H9 (cell line): ENCODE measurements around the gene GALNT2. TPM values are rescaled to one million over a fixed set of nuclear protein-coding genes. Genes with fewer than 3 reads are reported as not detected.

Source experiments
- DNase-seq: peaks from one replicate; pipeline ENCODE4 v3.0.0-alpha.2; 2017
- H2AFZ ChIP-seq: one replicate; pipeline ENCODE4 v1.6.1; 2013; ENCODE audit warnings: mild to moderate bottlenecking, low read length, control low read depth, moderate library complexity
- H2AK5ac ChIP-seq: 2 replicates; pipeline ENCODE4 v1.6.1; 2013; ENCODE audit warnings: low read length, control low read depth, mixed read lengths; ENCODE audit not compliant: insufficient read length
- H2BK120ac ChIP-seq: one replicate; pipeline ENCODE4 v1.6.1; 2013; ENCODE audit warnings: low read depth, mild to moderate bottlenecking, low read length, control low read depth, inconsistent platforms; ENCODE audit not compliant: poor library complexity, severe bottlenecking
- H2BK12ac ChIP-seq: 2 replicates; pipeline ENCODE4 v1.6.1; 2013; ENCODE audit warnings: low read length, control low read depth, mixed read lengths, low read depth; ENCODE audit not compliant: insufficient read length
- H2BK15ac ChIP-seq: 2 replicates; pipeline ENCODE4 v1.6.1; 2013; ENCODE audit warnings: low read depth, low read length, control low read depth
- H2BK20ac ChIP-seq: one replicate; pipeline ENCODE4 v1.6.1; 2013; ENCODE audit warnings: low read depth, mild to moderate bottlenecking, low read length, control low read depth, inconsistent platforms; ENCODE audit not compliant: poor library complexity, severe bottlenecking
- H2BK5ac ChIP-seq: 2 replicates; pipeline ENCODE4 v1.6.1; 2013; ENCODE audit warnings: low read length, control low read depth, mixed read lengths; ENCODE audit not compliant: insufficient read length
- H3K14ac ChIP-seq: 2 replicates; pipeline ENCODE4 v1.6.1; 2013; ENCODE audit warnings: low read length, control low read depth; ENCODE audit not compliant: insufficient read depth
- H3K18ac ChIP-seq: 2 replicates; pipeline ENCODE4 v1.6.1; 2013; ENCODE audit warnings: low read depth, mild to moderate bottlenecking, mixed read lengths, low read length, control low read depth; ENCODE audit not compliant: insufficient read length
- H3K23ac ChIP-seq: 2 replicates; pipeline ENCODE4 v1.6.1; 2013; ENCODE audit warnings: low read length, control low read depth, mixed read lengths, low read depth; ENCODE audit not compliant: insufficient read length
- H3K23me2 ChIP-seq: 2 replicates; pipeline ENCODE4 v1.6.1; 2013; ENCODE audit warnings: low read depth, mild to moderate bottlenecking, mixed read lengths, low read length, control low read depth; ENCODE audit not compliant: insufficient read length, poor library complexity, severe bottlenecking
- H3K27ac ChIP-seq: 2 replicates; pipeline ENCODE4 v1.5.1; 2013; ENCODE audit warnings: low read length, control low read depth, mixed read lengths, low read depth; ENCODE audit not compliant: insufficient read length
- H3K27me3 ChIP-seq: 2 replicates; pipeline ENCODE4 v1.6.1; 2013; ENCODE audit warnings: low read length, control low read depth, inconsistent platforms; ENCODE audit not compliant: insufficient read depth
- H3K4ac ChIP-seq: 2 replicates; pipeline ENCODE4 v1.6.1; 2013; ENCODE audit warnings: low read depth, mild to moderate bottlenecking, control low read depth, inconsistent platforms, low read length, moderate library complexity
- H3K4me1 ChIP-seq: 2 replicates; pipeline ENCODE4 v1.6.1; 2013; ENCODE audit warnings: low read length, control low read depth, inconsistent platforms; ENCODE audit not compliant: insufficient read depth
- H3K4me2 ChIP-seq: 2 replicates; pipeline ENCODE4 v1.6.1; 2013; ENCODE audit warnings: low read length, control low read depth, mixed read lengths; ENCODE audit not compliant: insufficient read length, insufficient read depth
- H3K56ac ChIP-seq: 2 replicates; pipeline ENCODE4 v1.6.1; 2013; ENCODE audit warnings: low read depth, mild to moderate bottlenecking, mixed read lengths, low read length, control low read depth; ENCODE audit not compliant: insufficient read length
- H3K79me1 ChIP-seq: 2 replicates; pipeline ENCODE4 v1.6.1; 2013; ENCODE audit warnings: low read depth, mild to moderate bottlenecking, moderate library complexity, low read length, control low read depth, inconsistent platforms; ENCODE audit not compliant: insufficient read depth, poor library complexity, severe bottlenecking
- H3K79me2 ChIP-seq: 2 replicates; pipeline ENCODE4 v1.6.1; 2013; ENCODE audit warnings: low read length, control low read depth, inconsistent platforms; ENCODE audit not compliant: insufficient read depth
- H3K9ac ChIP-seq: 2 replicates; pipeline ENCODE4 v1.6.1; 2013; ENCODE audit warnings: low read length, control low read depth, mixed read lengths; ENCODE audit not compliant: insufficient read length; ENCODE audit errors: extremely low read depth
- H3K9me3 ChIP-seq: one replicate; pipeline ENCODE4 v1.6.1; 2013; ENCODE audit warnings: low read depth, low read length, inconsistent platforms; ENCODE audit not compliant: control insufficient read depth
- H3T11ph ChIP-seq: one replicate; pipeline ENCODE4 v1.6.1; 2013; ENCODE audit warnings: mild to moderate bottlenecking, low read length, control low read depth, inconsistent platforms
- H4K20me1 ChIP-seq: one replicate; pipeline ENCODE4 v1.6.1; 2013; ENCODE audit not compliant: control insufficient read depth, insufficient read length, insufficient read depth
- H4K5ac ChIP-seq: 2 replicates; pipeline ENCODE4 v1.6.1; 2013; ENCODE audit warnings: low read depth, mild to moderate bottlenecking, mixed read lengths, low read length, control low read depth; ENCODE audit not compliant: insufficient read length
- H4K8ac ChIP-seq: replicated peaks from 2 replicates; pipeline ENCODE4 v1.6.1; 2013; ENCODE audit warnings: low read length, control low read depth, mixed read lengths, low read depth; ENCODE audit not compliant: insufficient read length
- H4K91ac ChIP-seq: 2 replicates; pipeline ENCODE4 v1.6.1; 2013; ENCODE audit warnings: low read depth, mild to moderate bottlenecking, moderate library complexity, mixed read lengths, low read length, control low read depth; ENCODE audit not compliant: insufficient read length
- H3K27ac Mint-ChIP-seq, 3 experiments: 2 replicates in 2 of 3; 3 replicates in 1 of 3; pipeline ENCODE4 v1.8.0; 2020 to 2021; ENCODE audit warnings: mixed read lengths in 3 of 3, mild to moderate bottlenecking in 1 of 3, moderate library complexity in 1 of 3
- H3K27me3 Mint-ChIP-seq: 2 replicates; pipeline ENCODE4 v1.8.0; 2021; ENCODE audit warnings: low read depth, mild to moderate bottlenecking, moderate library complexity, mixed read lengths
- H3K36me3 Mint-ChIP-seq, 3 experiments: 2 replicates in 2 of 3; 3 replicates in 1 of 3; pipeline ENCODE4 v1.8.0; 2020 to 2021; ENCODE audit warnings: low read depth in 3 of 3, mixed read lengths in 3 of 3; ENCODE audit not compliant: insufficient read depth in 1 of 3
- H3K4me1 Mint-ChIP-seq, 2 experiments: 2 replicates each; pipeline ENCODE4 v1.8.0; 2020; ENCODE audit warnings: mixed read lengths in 2 of 2
- H3K4me3 Mint-ChIP-seq, 2 experiments: 2 replicates in 1 of 2; 3 replicates in 1 of 2; pipeline ENCODE4 v1.8.0; 2020 to 2021; ENCODE audit warnings: mild to moderate bottlenecking in 2 of 2, mixed read lengths in 2 of 2, moderate library complexity in 1 of 2
- H3K9me3 Mint-ChIP-seq, 2 experiments: 2 replicates in 1 of 2; 3 replicates in 1 of 2; pipeline ENCODE4 v1.8.0; 2020; ENCODE audit warnings: mild to moderate bottlenecking in 2 of 2, mixed read lengths in 2 of 2, moderate library complexity in 1 of 2
- CTCF ChIP-seq: fragments of 200-600 bp; sonication (generic); conservative IDR thresholded peaks from 3 replicates; pipeline ENCODE4 v1.8.0; 2021; ENCODE audit warnings: antibody characterized with exemption, mild to moderate bottlenecking
- WGBS: extraction: QIAGEN DNeasy Blood & Tissue Kit; methylation state at CpG from one replicate; pipeline ENCODE4 v1.1.7; 2013; ENCODE audit warnings: missing lambda C conversion rate, low lambda C conversion rate, mixed read lengths; ENCODE audit not compliant: insufficient read length; ENCODE audit errors: extremely low coverage; 5-methylcytosine and 5-hydroxymethylcytosine counted together
- total RNA-seq: library from RNA; stranded (reverse); gene quantifications from 2 replicates; pipeline ENCODE4 v1.2.1, GENCODE V29; 2021

GALNT2 gene
- total RNA-seq, 1 experiment from 2014 or later, result 57.6 TPM

GRCh38 chr1:230330157-230330556 is 263.1 kb downstream of the GALNT2 start:
- Histone ChIP-seq H2BK5ac (no peak overlapping the region), H4K91ac (no peak overlapping the region), H3K4ac (no peak overlapping the region), H2BK20ac (no peak overlapping the region), H3K23ac (no peak overlapping the region), H3K18ac (no peak overlapping the region), H4K20me1 (no peaks in the 10 kb centered on the region), H3K27ac (no peak overlapping the region), H2BK12ac (no peak overlapping the region), H3K9me3 (no peaks in the 10 kb centered on the region), H3K79me2 (no peaks in the 10 kb centered on the region), H3K4me2 (no peak overlapping the region), H3K27me3 (no peaks in the 10 kb centered on the region), H3K56ac (no peak overlapping the region), H2AFZ (no peak overlapping the region), H4K5ac (no peak overlapping the region), H3K4me1 (peaks cover 5% of the 10 kb centered on the region), H2BK15ac (no peak overlapping the region), H3K9ac (no peak overlapping the region), H4K8ac (no peak overlapping the region), H2BK120ac (no peak overlapping the region), H2AK5ac (no peak overlapping the region), H3K14ac (no peak overlapping the region), H3K23me2 (peaks cover 3% of the 10 kb centered on the region), H3K79me1 (no peaks in the 10 kb centered on the region), H3T11ph (no peak overlapping the region)
- Mint-ChIP-seq H3K27me3 (no peaks in the 10 kb centered on the region; the same call in 1 of the 2 replicates), H3K27ac (no peak overlapping the region), H3K4me3 (no peak overlapping the region), H3K9me3 (no peaks in the 10 kb centered on the region), H3K36me3 (peaks cover 19 to 27% (median 21%) of the 10 kb centered on the region in 3 experiments), H3K4me1 (peaks cover 31 to 32% of the 10 kb centered on the region in 2 experiments)
- no CpG with 5 or more reads among the region's 7 CpGs for WGBS
- no peak for DNase-seq
- TF ChIP-seq CTCF, result no peak
